Body of pancreas (tissue), 4 donors: ENCODE measurements around the gene RPL35. TPM values are rescaled to one million over a fixed set of nuclear protein-coding genes. Genes with fewer than 3 reads are reported as not detected.

Source experiments
- ATAC-seq: fragments of 150-250 bp; one replicate; pipeline ENCODE4 v1.9.1; 2016
- DNase-seq, 4 donors: peaks; one replicate each; pipeline ENCODE4 v3.0.0-alpha.2; 2019
- H3K27ac ChIP-seq, 4 donors: fragments of 200-600 bp; sonication (generic); 1 replicate in 3 of 4; 2 replicates in 1 of 4; pipeline versions ENCODE4 v1.5.1 to v1.6.1; 2016 to 2019; ENCODE audit warnings: mild to moderate bottlenecking in 1 of 4, mixed read lengths in 1 of 4, moderate library complexity in 1 of 4
- H3K27me3 ChIP-seq, 2 donors: fragments of 200-600 bp; sonication (generic); one replicate each; pipeline ENCODE4 v1.6.0; 2016; ENCODE audit warnings: mild to moderate bottlenecking in 1 of 2
- H3K36me3 ChIP-seq, 2 donors: fragments of 200-600 bp; sonication (generic); replicated peaks in 1 of 2; 2 replicates each; pipeline ENCODE4 v1.5.1; 2016; ENCODE audit warnings: low read depth in 2 of 2; ENCODE audit not compliant: insufficient read depth in 1 of 2
- H3K4me1 ChIP-seq: fragments of 200-600 bp; sonication (generic); one replicate; pipeline ENCODE4 v1.6.0; 2016
- H3K4me3 ChIP-seq, 2 donors: fragments of 200-600 bp; sonication (generic); 1 replicate in 1 of 2; 2 replicates in 1 of 2; pipeline ENCODE4 v1.5.1; 2016 to 2019
- H3K9me3 ChIP-seq, 3 donors: fragments of 200-600 bp; sonication (generic); 1 replicate in 2 of 3; 2 replicates in 1 of 3; pipeline ENCODE4 v1.5.1; 2016
- CTCF ChIP-seq, 7 experiments: fragments of 450-650 bp in 4 of 7; fragments of 200-600 bp in 3 of 7; sonication (generic) in 3 of 7; IDR thresholded peaks; one replicate each; pipeline ENCODE4 v1.5.1; 2016 to 2019; ENCODE audit warnings: antibody characterized with exemption in 7 of 7
- POLR2A ChIP-seq, 3 donors: fragments of 450-650 bp; IDR thresholded peaks; one replicate each; pipeline ENCODE4 v1.6.1; 2016; ENCODE audit warnings: antibody characterized with exemption in 3 of 3, mild to moderate bottlenecking in 2 of 3
- WGBS, 2 donors: methylation state at CpG; one replicate each; pipeline ENCODE4 v1.1.5; 2017; 5-methylcytosine and 5-hydroxymethylcytosine counted together
- intact Hi-C: fragments of 100-400 bp; cut with DNase I; formaldehyde crosslinking; loops from one replicate; pipeline ENCODE4 v1.15.1; 2023
- total RNA-seq, 2 donors: library from RNA; depleted of rRNA; stranded (reverse); fragments of >200 nt; gene quantifications; one replicate each; pipeline ENCODE4 v1.1.0, GENCODE V29; 2016

RPL35 gene
- total RNA-seq, 2 donors from 2014 or later = 1,031 to 1,035 TPM

GRCh38 chr9:124868511-124869465 is 7.0 kb upstream of the RPL35 start:
- TF ChIP-seq CTCF (IDR thresholded peaks at IDR 0.05) (no peak), POLR2A (IDR thresholded peaks at IDR 0.05) (peak; percentile 82 to 93 (median 90))
- intact Hi-C loops = no loop called here
- H3K4me1 ChIP-seq = peaks cover 46% of the 10 kb centered on the region
- no peaks in the 10 kb centered on the region for H3K27me3 ChIP-seq
- 0% methylated on average over 28 to 95 of the region's 101 CpGs for WGBS, 2 donors
- H3K9me3 ChIP-seq = no peaks in the 10 kb centered on the region
- DNase-seq = peak; percentile 87 to 89 (median 87)
- ATAC-seq = peak; percentile 94
- peak overlapping the region; percentile 84 to 94 (median 90) for H3K27ac ChIP-seq
- peak overlapping the region; percentile 82 to 94 for H3K4me3 ChIP-seq
- H3K36me3 ChIP-seq = no peaks in the 10 kb centered on the region

- no peaks in the 10 kb centered on the region for H3K27me3 ChIP-seq
- H3K36me3 ChIP-seq = peaks cover 5 to 11% of the 10 kb centered on the region in 2 donors
- intact Hi-C loops = no loop called here
- no peaks in the 10 kb centered on the region for H3K9me3 ChIP-seq
- TF ChIP-seq POLR2A (IDR thresholded peaks at IDR 0.05) (peak in 1 of 3 donors; percentile 19), CTCF (IDR thresholded peaks at IDR 0.05) (no peak)
- ATAC-seq = no peak
- 16 to 24% methylated on average over 7 of the region's 7 CpGs for WGBS, 2 donors
- DNase-seq = no peak
- peak overlapping the region in 3 of 4 donors; percentile 86 to 97 (median 92) for H3K27ac ChIP-seq
- H3K4me3 ChIP-seq = no peak overlapping the region
- peaks cover 57% of the 10 kb centered on the region for H3K4me1 ChIP-seq
These were observed 1.7 kb upstream of the RPL35 start for GRCh38 chr9:124863371-124863871.

- Histone ChIP-seq H3K27me3 (no peaks in the 10 kb centered on the region), H3K4me3 (peak overlapping the region; percentile 65 to 90), H3K4me1 (peaks cover 51% of the 10 kb centered on the region), H3K9me3 (no peaks in the 10 kb centered on the region), H3K36me3 (peaks cover 14 to 25% of the 10 kb centered on the region in 2 donors), H3K27ac (peak overlapping the region; percentile 65 to 97 (median 89))
- WGBS, 2 donors = 6 to 20% methylated on average over 3 to 12 of the region's 12 CpGs
- ATAC-seq = no peak
- intact Hi-C loops = no loop called here
- no peak for DNase-seq
- TF ChIP-seq POLR2A (IDR thresholded peaks at IDR 0.05) = no peak
- TF ChIP-seq CTCF (IDR thresholded peaks at IDR 0.05) = no peak
These were observed 995 bp downstream of the RPL35 start for GRCh38 chr9:124860582-124861341.

GRCh38 chr9:124859803-124860581 is 1.8 kb downstream of the RPL35 start:
- Histone ChIP-seq H3K4me1 (peaks cover 51% of the 10 kb centered on the region), H3K4me3 (no peak overlapping the region), H3K27ac (peak overlapping the region in 2 of 4 donors; percentile 86 to 97), H3K9me3 (no peaks in the 10 kb centered on the region), H3K27me3 (no peaks in the 10 kb centered on the region), H3K36me3 (peaks cover 14 to 25% of the 10 kb centered on the region in 2 donors)
- ATAC-seq = no peak
- TF ChIP-seq POLR2A (IDR thresholded peaks at IDR 0.05) (no peak), CTCF (IDR thresholded peaks at IDR 0.05) (no peak)
- WGBS, 2 donors = 32 to 48% methylated on average over 10 of the region's 10 CpGs
- no peak for DNase-seq
- intact Hi-C loops = loop anchor here (10.0 kb wide), 1 partner anchor 285 kb away; the partner anchor contains the start of gene SCAI
